Neural crest cell (in vitro differentiated cells): Measurements from ENCODE around the gene DNAH1. TPM values are rescaled to one million over a fixed set of nuclear protein-coding genes. Genes with fewer than 3 reads are reported as not detected.

ENCODE experiments used
- DNase-seq: peaks from one replicate; pipeline ENCODE4 v3.0.0; 2021; ENCODE audit warnings: low read depth, mixed read lengths, low spot score
- H3K27ac Mint-ChIP-seq: one replicate; pipeline ENCODE4 v1.8.0; 2021; ENCODE audit warnings: mild to moderate bottlenecking, mixed read lengths; ENCODE audit not compliant: unreplicated experiment
- H3K27me3 Mint-ChIP-seq: 2 replicates; pipeline ENCODE4 v1.8.0; 2021; ENCODE audit warnings: low read depth, mild to moderate bottlenecking, mixed read lengths
- H3K36me3 Mint-ChIP-seq: 2 replicates; pipeline ENCODE4 v1.8.0; 2021; ENCODE audit warnings: low read depth, mild to moderate bottlenecking, mixed read lengths
- H3K4me1 Mint-ChIP-seq: 2 replicates; pipeline ENCODE4 v1.8.0; 2021; ENCODE audit warnings: mixed read lengths
- H3K4me3 Mint-ChIP-seq: one replicate; pipeline ENCODE4 v1.8.0; 2021; ENCODE audit warnings: mild to moderate bottlenecking, mixed read lengths
- H3K9me3 Mint-ChIP-seq: 2 replicates; pipeline ENCODE4 v1.8.0; 2021; ENCODE audit warnings: mixed read lengths
- total RNA-seq: library from RNA; stranded (reverse); gene quantifications from 2 replicates; pipeline ENCODE4 v1.2.1, GENCODE V29; 2021
- TF ChIP-seq, protein P1 (sequence below): fragments of 200-600 bp; sonication (generic); conservative IDR thresholded peaks from 2 replicates; pipeline ENCODE4 v1.5.0; 2021; ENCODE audit warnings: antibody characterized with exemption, mild to moderate bottlenecking

The DNAH1 gene
- total RNA-seq, 1 donor from 2014 or later, result 3.2 TPM

DNA sequence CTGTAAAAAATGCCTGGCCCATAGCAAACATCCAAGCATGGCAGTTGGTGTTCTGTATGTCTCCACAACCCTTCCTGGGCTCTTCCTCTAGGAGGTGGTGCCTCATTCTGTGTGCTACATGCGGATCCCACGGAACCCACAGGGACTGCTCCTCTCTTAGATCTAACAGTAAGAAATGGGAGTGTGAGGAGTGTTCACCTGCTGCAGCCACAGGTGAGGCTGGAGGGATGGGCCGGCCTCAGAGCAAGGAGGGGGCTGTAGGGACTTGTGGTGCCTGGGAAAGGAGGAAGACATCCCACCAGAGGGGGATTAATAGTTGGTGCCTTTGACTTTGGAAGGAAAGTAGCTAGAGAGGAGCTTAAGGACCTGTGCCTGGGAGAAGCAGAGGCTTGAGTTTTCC is 106.5 kb downstream of the DNAH1 start:
- Mint-ChIP-seq H3K4me1 (peaks cover 2% of the 10 kb centered on the region), H3K36me3 (no peaks in the 10 kb centered on the region), H3K27ac (peak overlapping the region; percentile 73), H3K27me3 (no peaks in the 10 kb centered on the region), H3K4me3 (no peak overlapping the region), H3K9me3 (no peaks in the 10 kb centered on the region)
- no peak for DNase-seq
- TF ChIP-seq, protein P1, sequence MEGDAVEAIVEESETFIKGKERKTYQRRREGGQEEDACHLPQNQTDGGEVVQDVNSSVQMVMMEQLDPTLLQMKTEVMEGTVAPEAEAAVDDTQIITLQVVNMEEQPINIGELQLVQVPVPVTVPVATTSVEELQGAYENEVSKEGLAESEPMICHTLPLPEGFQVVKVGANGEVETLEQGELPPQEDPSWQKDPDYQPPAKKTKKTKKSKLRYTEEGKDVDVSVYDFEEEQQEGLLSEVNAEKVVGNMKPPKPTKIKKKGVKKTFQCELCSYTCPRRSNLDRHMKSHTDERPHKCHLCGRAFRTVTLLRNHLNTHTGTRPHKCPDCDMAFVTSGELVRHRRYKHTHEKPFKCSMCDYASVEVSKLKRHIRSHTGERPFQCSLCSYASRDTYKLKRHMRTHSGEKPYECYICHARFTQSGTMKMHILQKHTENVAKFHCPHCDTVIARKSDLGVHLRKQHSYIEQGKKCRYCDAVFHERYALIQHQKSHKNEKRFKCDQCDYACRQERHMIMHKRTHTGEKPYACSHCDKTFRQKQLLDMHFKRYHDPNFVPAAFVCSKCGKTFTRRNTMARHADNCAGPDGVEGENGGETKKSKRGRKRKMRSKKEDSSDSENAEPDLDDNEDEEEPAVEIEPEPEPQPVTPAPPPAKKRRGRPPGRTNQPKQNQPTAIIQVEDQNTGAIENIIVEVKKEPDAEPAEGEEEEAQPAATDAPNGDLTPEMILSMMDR, result no peak

DNA sequence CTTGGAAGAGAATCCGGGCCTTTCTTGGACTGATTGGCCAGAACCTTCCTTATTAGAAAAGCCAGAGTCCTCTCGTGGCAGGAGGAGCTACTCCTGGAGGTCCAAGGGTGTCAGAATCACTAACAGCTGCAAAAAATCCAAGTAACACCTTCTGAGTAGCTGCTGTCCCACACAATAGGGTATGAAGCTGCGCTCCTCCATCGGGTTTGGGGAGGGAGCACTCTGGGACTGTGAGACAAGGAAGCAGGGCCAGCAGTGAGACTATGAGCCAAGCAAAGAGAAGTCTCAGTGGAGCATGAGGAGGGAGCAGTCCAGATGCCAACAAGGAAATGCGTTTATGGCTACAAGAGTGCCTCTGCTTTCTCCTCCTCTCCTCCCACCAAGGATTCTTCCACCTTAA is 107.1 kb downstream of the DNAH1 start:
- Mint-ChIP-seq H3K27me3 (no peaks in the 10 kb centered on the region), H3K36me3 (no peaks in the 10 kb centered on the region), H3K27ac (no peak overlapping the region), H3K9me3 (no peaks in the 10 kb centered on the region), H3K4me3 (no peak overlapping the region), H3K4me1 (no peaks in the 10 kb centered on the region)
- TF ChIP-seq, protein P1, result no peak
- DNase-seq, result no peak

DNA sequence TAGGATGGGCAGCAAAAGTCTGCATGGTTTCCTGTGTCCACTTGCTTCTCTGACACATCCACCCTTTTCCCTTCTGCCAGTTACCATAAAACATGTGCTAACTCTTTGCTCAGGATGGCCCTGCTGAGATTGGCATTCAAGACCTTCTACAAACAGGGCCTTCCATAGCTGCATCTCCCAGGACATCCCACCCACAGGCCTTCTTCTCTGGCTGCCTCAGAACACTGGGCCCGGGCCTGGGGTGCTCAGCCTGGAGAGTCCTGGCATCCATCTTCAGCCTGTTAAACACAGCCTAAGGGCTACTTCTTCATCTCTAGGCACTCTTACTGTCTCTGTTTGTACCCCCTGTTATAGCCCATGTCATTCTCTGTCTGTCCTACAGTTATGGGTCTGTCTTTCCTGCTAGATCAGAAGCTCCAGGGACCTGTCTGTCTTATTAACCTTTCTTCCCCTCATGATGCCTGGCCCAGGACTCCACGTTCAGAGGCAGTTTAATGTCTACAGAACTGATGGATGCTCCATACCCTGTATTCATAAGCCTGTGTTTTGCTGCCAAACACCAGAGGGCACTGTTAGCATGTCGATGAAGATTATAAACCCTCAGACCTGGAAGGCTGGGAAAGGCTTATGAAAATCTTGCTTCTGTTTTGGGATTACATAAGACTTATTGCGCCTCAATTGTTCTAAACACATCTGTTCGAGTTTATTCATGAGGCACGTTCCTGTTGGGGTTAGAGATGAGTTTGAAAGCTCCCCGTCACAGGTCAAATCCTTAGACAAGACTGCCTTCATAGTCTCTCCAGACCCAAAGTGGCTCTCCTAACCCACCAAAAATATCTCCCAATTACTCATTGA is 112.3 kb downstream of the DNAH1 start:
- H3K4me3 Mint-ChIP-seq, result no peak overlapping the region
- TF ChIP-seq, protein P1, result peak; percentile 82
- DNase-seq, result peak; percentile 53
- no peaks in the 10 kb centered on the region for H3K9me3 Mint-ChIP-seq
- H3K36me3 Mint-ChIP-seq, result no peaks in the 10 kb centered on the region
- peaks cover 15% of the 10 kb centered on the region for H3K4me1 Mint-ChIP-seq
- H3K27ac Mint-ChIP-seq, result no peak overlapping the region
- no peaks in the 10 kb centered on the region for H3K27me3 Mint-ChIP-seq

DNA sequence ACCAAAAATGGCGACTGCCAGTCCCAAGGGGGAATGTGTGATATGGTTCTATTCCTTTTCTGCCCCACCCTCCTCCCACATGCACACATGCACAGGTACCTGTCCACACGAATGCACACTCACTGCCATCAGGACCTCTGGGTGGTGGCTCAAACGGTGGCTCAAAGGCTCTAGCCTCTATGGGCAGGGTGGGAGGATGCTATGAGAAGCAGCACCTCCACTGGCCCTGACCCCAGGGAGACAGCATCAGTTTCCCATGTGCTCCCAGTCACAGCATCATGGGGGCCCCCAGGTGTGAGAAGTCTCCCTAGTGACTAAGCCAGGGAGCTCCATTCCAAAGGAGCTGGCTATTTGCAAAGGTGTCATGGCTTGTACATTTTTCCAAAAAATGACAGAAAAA is 112.9 kb downstream of the DNAH1 start:
- no peak overlapping the region for H3K27ac Mint-ChIP-seq

DNA sequence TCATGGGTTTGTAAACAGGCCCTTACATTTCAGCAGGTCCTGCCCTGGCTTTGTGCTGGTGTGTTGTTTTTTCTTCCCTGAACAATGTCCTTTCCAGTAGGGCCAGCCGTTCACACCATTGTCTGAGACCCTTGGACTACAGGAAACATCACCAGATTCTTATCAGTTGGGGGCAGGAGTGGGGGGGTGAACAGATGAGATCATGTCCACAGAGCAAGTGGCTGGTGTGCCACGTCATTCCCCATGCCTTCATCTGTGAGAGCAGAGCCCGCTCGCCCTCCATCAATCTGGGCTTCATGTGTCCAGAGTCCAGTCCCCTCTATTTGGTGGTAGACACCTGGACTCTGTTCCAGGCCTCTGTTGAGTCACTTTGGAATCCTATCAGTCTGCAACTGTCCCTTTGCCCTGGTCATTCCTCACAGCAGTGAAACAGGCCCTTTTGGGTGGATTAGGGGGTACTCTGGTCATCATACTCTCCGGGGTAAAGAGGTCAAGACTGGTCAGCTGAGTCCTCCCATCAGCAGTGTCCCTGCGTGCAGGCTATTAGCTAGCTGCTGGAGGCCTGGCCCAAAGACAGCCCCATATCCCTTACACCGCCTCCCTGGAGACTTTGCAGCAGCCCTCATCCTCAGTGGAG is 113.8 kb downstream of the DNAH1 start:
- Mint-ChIP-seq H3K27me3 (no peaks in the 10 kb centered on the region), H3K4me3 (no peak overlapping the region), H3K9me3 (no peaks in the 10 kb centered on the region), H3K4me1 (peaks cover 26% of the 10 kb centered on the region), H3K36me3 (no peaks in the 10 kb centered on the region), H3K27ac (no peak overlapping the region)
- TF ChIP-seq, protein P1, result no peak
- DNase-seq, result no peak

More for the DNA sequence above, 112.9 kb downstream of the DNAH1 start:
- Mint-ChIP-seq H3K4me1 (peaks cover 20% of the 10 kb centered on the region), H3K4me3 (no peak overlapping the region), H3K27me3 (no peaks in the 10 kb centered on the region), H3K9me3 (no peaks in the 10 kb centered on the region), H3K36me3 (no peaks in the 10 kb centered on the region)
- TF ChIP-seq, protein P1, result no peak
- no peak for DNase-seq
